Activated naive CD8-positive, alpha-beta T cell treated with anti-CD3 and anti-CD28 coated beads, Interleukin-2, amount 50 U/mL, for 24 hours (primary cell): ENCODE measurements around the gene PRDM16.

Experiments
- ATAC-seq: fragments of 150-1000 bp; cut with Tn5 transposase; one replicate; pipeline ENCODE4 v1.10.0; 2021
- DNase-seq: peaks from one replicate; pipeline ENCODE4 v3.0.0; 2021
- H3K27ac Mint-ChIP-seq: one replicate; pipeline ENCODE4 v1.8.0; 2021; ENCODE audit warnings: mild to moderate bottlenecking, mixed read lengths
- H3K27me3 Mint-ChIP-seq: one replicate; pipeline ENCODE4 v1.8.0; 2021; ENCODE audit warnings: mixed read lengths
- H3K36me3 Mint-ChIP-seq: one replicate; pipeline ENCODE4 v1.8.0; 2021; ENCODE audit warnings: low read depth, mixed read lengths
- H3K4me1 Mint-ChIP-seq: one replicate; pipeline ENCODE4 v1.8.0; 2021; ENCODE audit warnings: mixed read lengths
- H3K4me3 Mint-ChIP-seq: one replicate; pipeline ENCODE4 v1.8.0; 2021; ENCODE audit warnings: mild to moderate bottlenecking, moderate library complexity, mixed read lengths
- H3K9me3 Mint-ChIP-seq: one replicate; pipeline ENCODE4 v1.8.0; 2021; ENCODE audit warnings: mixed read lengths

PRDM16 gene

DNA sequence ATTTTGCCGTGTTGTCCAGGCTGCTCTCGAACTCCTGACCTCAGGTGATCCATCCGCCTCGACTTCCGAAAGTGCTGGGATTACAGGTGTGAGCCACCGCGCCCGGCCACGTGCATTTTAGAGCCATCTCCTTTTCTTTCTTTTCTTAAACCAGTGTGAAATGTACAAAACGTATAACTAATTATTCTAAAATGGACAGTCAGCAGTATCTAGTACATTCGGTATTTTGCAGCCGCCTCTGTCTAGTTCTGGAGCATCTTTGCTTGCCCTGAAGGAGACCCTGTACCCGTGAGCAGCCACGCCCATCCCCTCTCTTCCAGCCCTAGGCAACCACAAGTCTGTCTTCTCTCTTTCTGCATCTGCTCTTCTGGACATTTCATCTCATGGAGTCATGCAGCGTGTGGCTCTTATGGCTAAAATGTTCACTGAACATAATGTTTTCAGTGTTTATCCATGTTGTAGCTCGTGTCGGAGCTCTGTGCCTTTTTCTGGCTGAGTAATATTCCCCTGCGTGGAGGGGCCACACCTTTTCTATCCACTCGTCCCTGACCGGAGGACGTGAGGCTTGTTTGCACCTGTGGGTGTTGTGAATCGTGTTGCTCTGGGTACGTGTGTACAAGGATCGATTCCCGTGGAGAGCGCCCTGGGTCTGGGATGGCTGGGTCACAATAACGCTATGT lies 198.0 kb downstream of the PRDM16 start:
- no peaks in the 10 kb centered on the region for H3K4me1 Mint-ChIP-seq
- no peak overlapping the region for H3K4me3 Mint-ChIP-seq
- no peaks in the 10 kb centered on the region for H3K36me3 Mint-ChIP-seq
- DNase-seq (no peak), ATAC-seq (no peak)
- H3K27me3 Mint-ChIP-seq: peaks cover 4% of the 10 kb centered on the region
- H3K9me3 Mint-ChIP-seq: no peaks in the 10 kb centered on the region
- no peak overlapping the region for H3K27ac Mint-ChIP-seq

DNA sequence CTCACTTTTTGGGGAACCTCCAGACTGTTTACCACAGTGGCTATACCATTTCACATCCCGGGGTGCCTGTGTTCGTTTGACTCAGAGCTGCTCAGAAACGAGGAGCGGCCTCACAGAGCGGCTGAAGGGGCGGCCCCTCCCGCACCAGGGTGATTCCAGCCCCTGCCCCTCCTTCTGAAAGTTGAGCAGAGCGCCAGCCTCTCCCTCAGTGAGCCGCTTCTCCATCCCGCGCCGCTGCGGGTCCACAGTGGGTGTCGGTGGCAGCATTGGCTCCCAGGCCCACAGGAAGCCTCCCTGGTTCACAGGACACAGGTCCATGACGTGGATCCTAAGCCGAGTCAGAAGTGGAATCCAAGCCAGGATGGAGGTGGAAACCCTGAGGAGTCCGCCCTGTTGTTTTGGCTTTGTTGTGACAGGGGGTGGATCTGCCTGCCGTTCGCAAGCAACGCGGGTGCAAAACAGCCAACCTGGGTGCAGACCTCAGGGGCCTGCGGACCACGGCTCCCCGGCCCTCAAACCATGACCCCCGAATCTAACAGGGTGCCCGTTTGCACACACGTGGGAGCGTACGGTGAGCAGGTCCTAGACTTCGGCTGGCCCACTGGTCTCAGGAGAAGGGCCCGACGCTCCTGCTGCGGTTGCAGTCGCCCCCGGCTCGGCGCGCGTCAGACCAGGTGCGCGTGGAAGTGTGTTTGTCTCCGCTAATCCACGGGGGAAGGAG lies 198.7 kb downstream of the PRDM16 start:
- H3K4me1 Mint-ChIP-seq: no peaks in the 10 kb centered on the region
- H3K27me3 Mint-ChIP-seq: peaks cover 4% of the 10 kb centered on the region
- no peak for ATAC-seq
- H3K36me3 Mint-ChIP-seq: no peaks in the 10 kb centered on the region
- H3K4me3 Mint-ChIP-seq: no peak overlapping the region
- no peak for DNase-seq
- no peak overlapping the region for H3K27ac Mint-ChIP-seq
- no peaks in the 10 kb centered on the region for H3K9me3 Mint-ChIP-seq

DNA sequence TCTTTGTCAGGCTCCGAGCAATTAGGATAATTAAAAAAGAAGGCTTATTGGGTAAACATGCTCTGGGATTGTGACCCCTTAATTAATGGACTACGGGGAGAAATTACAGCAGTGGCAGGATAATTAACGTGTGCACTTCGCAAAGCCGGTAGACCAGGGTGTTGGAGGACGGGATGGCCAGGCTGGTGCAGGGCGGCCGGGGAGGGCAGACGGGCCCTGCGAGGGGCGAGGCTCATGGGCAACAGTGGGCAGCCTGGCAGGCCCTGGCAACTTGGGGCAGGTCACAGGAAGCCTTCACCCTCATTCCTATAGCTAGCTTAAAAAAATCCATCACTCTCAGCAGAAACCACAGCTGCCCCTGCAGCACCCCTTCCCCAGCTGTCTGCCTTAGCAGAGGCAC lies 199.3 kb downstream of the PRDM16 start:
- H3K4me3 Mint-ChIP-seq: no peak overlapping the region
- DNase-seq (no peak), ATAC-seq (no peak)
- peaks cover 4% of the 10 kb centered on the region for H3K27me3 Mint-ChIP-seq
- H3K36me3 Mint-ChIP-seq: no peaks in the 10 kb centered on the region
- no peaks in the 10 kb centered on the region for H3K4me1 Mint-ChIP-seq
- H3K9me3 Mint-ChIP-seq: no peaks in the 10 kb centered on the region
- no peak overlapping the region for H3K27ac Mint-ChIP-seq

DNA sequence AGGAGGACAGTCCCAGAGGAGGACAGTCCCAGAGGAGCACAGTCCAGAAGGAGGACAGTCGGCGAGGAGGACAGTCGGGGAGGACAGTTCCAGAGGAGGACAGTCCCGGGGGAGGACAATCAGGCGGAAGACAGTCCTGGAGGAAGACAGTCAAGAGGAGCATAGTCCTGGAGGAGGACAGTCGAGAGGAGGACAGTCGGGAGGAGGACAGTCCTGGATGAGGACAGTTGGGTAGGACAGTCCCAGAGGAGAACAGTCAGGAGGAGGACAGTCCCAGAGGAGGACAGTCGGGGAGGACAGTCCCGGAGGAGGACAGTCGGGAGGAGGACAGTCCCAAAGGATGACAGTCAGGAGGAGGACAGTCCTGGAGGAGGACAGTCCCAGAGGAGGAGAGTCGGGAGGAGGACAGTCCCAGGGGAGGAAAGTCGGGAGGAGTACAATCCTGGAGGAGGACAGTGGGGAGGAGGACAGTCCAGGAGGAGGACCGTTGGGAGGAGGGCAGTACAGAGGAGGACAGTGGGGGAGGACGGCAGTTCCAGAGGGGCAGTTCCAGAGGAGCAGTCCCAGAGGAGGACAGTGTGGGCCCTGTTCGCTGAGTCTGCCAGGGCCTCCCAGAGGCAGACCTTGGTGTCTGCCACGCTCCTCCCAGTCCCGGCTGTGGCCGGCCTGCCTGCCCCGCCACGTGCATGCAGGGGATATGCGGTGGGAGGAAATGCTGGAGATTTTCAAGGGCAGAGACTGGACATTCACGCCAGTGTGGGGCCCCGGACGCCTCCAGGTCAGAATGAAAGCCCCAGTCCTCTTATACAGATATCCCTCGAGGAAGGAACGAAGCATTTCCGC lies 201.6 kb downstream of the PRDM16 start:
- no peaks in the 10 kb centered on the region for H3K4me1 Mint-ChIP-seq
- H3K4me3 Mint-ChIP-seq: no peak overlapping the region
- H3K9me3 Mint-ChIP-seq: no peaks in the 10 kb centered on the region
- no peak for ATAC-seq
- no peak for DNase-seq
- no peaks in the 10 kb centered on the region for H3K27me3 Mint-ChIP-seq
- no peak overlapping the region for H3K27ac Mint-ChIP-seq
- no peaks in the 10 kb centered on the region for H3K36me3 Mint-ChIP-seq

DNA sequence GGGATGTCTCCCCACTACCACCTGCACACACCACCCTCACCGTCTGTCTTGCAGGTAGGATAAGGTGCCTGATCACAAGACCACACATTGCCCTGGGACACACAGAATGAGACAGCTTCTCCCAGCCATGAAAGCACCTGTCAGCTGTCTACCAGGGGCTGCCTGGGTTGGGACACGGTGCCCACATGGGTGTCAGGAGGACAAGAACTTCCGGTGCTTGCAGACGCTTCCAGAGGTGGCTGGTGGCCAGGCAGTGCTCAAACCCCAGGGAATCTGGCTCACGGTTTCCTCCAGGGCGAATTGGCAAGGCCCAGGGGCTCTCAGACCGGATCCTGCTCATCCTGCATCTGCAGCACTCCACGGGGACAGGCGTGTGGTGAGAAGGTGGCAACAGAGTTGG lies 202.9 kb downstream of the PRDM16 start:
- Mint-ChIP-seq H3K4me1 (no peaks in the 10 kb centered on the region), H3K4me3 (no peak overlapping the region), H3K9me3 (no peaks in the 10 kb centered on the region), H3K36me3 (no peaks in the 10 kb centered on the region), H3K27me3 (no peaks in the 10 kb centered on the region), H3K27ac (no peak overlapping the region)
- ATAC-seq: no peak
- no peak for DNase-seq

DNA sequence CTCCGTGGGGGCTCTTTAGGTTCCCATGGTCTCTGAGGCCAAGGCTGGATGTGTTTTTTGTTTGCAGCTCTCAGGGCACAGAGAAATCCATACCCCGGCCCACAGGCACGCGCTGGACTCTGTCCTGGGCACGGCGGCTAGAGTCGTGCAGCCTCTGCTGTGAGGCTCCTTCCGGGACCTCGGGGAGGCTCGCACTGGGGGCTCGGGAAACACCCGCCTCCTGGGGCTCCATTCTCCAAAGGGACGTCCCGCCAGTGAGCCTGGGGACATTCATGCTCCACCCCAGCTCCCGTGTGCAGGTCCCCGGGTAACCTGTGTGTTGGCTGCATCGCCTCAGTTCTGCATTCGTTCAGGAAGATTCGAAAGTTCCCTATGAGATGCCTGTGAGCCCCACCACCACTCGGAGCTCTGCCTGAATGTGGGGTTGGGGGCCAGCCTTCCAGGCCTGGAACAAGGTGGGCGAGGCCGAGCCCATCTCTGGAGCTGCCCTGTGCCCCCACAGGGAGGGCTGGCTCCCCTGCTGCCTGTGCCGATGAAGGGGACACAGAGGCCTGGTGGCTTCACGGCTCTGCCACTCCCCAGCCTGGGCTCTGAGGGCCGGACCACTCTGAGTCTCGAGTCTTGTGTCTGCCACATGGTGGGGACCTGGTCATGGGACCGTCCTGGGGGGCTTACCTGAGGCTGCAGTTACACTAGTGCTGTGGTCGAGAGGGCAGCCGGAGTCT lies 203.5 kb downstream of the PRDM16 start:
- no peaks in the 10 kb centered on the region for H3K36me3 Mint-ChIP-seq
- DNase-seq (no peak), ATAC-seq (no peak)
- H3K4me3 Mint-ChIP-seq: no peak overlapping the region
- H3K27ac Mint-ChIP-seq: no peak overlapping the region
- H3K27me3 Mint-ChIP-seq: no peaks in the 10 kb centered on the region
- no peaks in the 10 kb centered on the region for H3K9me3 Mint-ChIP-seq
- no peaks in the 10 kb centered on the region for H3K4me1 Mint-ChIP-seq

DNA sequence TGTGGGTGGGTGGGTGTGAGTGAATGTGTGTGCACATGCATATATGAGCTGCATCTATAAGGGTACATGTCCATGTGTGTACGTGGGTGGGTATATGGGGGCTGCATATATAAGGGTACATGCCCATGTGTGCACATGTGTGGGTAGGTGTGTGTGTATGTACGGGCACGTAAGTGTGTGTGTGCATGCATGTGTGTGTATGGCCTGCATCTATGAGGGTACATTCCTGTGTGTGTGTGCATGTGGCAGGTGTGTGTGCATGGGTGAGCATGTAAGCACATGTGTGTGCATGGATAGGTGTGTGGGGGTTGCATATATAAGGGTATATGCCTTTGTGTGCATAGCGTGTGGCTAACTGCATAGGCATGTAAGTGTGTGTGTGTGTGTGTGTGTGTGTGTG lies 204.4 kb downstream of the PRDM16 start:
- no peaks in the 10 kb centered on the region for H3K27me3 Mint-ChIP-seq
- no peaks in the 10 kb centered on the region for H3K4me1 Mint-ChIP-seq
- H3K9me3 Mint-ChIP-seq: no peaks in the 10 kb centered on the region
- H3K36me3 Mint-ChIP-seq: no peaks in the 10 kb centered on the region
- H3K27ac Mint-ChIP-seq: no peak overlapping the region
- H3K4me3 Mint-ChIP-seq: no peak overlapping the region
- DNase-seq: no peak
- ATAC-seq: no peak

DNA sequence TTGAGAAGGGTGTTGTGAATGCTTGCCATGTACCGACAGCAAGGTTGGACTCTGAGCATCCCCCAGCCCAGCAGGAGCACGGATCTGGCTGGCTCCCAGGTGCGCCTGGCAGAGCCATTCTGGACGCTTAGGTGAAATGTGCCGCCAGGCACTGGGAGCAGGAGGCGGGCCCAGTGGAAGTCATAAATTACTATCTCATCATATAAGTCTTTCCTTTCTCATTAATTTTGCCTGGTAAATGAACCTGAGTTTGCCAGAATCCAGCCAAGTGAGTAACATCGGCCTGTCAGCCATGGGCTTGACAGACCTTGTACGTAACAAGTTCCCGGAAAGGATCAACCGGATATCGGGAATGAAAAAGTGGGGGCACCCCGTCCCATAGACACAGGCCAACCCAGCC lies 206.0 kb downstream of the PRDM16 start:
- Mint-ChIP-seq H3K27ac (no peak overlapping the region), H3K4me3 (no peak overlapping the region), H3K4me1 (no peaks in the 10 kb centered on the region), H3K36me3 (no peaks in the 10 kb centered on the region), H3K9me3 (no peaks in the 10 kb centered on the region), H3K27me3 (no peaks in the 10 kb centered on the region)
- ATAC-seq: no peak
- DNase-seq: no peak

DNA sequence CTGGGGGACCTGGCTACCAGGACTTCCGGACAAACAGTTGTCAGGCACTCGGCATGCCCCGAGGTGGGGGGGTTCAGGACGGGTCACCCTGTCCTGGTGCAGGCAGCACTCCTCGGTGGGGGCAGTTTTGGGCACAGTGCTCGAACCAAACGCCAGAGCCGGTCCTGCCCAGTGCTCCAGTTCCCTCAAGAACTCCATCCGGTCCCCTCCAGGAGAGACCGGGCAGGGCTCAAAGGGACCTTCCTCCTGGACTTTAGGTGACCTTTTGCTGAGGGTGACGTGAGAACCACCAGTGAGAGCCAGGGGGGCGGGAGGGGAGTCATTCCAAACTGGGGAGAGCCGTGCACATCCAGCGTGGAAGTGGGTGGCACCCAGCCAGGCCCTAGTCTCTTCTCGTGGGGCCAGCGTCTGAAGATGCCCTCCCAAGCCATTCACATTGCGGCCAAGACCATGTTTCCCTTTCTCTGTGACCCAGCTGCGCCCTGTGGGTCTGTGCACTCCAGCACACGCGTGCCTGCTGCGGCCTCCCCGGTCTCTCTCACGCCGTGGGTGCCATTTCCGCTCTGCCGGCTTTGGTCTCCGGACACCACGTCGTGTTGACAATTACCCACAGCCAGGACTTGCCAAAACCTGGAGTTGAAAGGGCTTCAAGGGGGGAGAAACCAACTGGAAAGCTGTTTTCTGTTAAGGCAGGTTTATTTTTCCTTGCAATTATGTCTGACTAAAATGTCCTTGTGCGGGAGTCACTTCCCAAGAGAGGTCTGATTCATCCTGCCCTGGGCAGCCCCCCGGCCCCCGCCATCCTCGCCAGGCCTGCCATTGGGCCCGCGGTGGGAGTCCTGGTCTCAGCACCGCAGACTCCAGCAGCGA lies 206.7 kb downstream of the PRDM16 start:
- no peaks in the 10 kb centered on the region for H3K36me3 Mint-ChIP-seq
- no peak overlapping the region for H3K4me3 Mint-ChIP-seq
- H3K27me3 Mint-ChIP-seq: no peaks in the 10 kb centered on the region
- H3K9me3 Mint-ChIP-seq: no peaks in the 10 kb centered on the region
- ATAC-seq (no peak), DNase-seq (no peak)
- H3K4me1 Mint-ChIP-seq: no peaks in the 10 kb centered on the region
- H3K27ac Mint-ChIP-seq: no peak overlapping the region

DNA sequence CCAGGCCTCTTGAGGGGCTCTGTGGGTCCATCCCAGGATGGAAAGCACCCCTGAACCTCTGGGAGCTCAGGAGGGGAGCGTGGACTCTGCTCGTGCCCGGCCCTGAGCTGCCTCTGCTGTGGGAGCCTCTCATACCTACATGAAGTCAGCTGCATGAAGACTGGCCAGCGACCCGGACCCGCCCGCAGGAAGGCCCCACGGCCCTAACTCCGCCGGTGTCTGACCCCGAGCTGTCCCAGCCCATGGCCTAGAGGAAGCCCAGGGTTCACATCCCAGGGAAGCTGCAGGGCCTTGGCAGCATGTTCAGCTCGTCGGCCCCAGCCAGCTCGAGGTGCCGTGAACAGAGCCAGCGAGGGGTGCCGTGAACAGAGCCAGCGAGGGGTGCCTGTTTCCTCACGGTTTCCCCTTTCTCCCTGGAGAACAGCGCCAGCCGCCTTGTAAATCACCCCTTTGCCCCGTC lies 207.4 kb downstream of the PRDM16 start:
- Mint-ChIP-seq H3K4me3 (no peak overlapping the region), H3K4me1 (no peaks in the 10 kb centered on the region), H3K36me3 (no peaks in the 10 kb centered on the region), H3K9me3 (no peaks in the 10 kb centered on the region), H3K27ac (no peak overlapping the region), H3K27me3 (no peaks in the 10 kb centered on the region)
- DNase-seq (no peak), ATAC-seq (no peak)

DNA sequence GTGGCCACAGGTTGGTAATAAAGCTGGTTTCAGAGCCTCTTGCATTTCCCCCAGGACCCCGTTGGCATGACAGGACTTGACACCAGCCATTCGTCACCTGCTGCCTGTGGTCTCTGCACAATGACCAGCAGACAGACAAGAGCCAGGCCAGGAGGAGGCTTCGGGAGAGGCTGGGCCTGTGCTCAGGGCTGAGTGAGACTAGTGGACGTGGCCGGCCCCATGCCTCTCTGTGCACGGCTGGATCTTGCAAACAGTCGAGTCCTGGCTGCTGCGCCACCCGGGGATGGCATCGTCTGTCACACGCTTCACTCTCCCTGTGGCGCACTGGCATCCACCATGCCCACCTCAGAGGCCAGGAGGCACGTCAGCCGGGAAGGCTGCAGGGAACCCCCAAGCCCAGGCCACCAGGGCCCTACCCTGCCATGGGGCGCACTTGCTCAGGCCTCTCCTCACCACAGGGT lies 208.0 kb downstream of the PRDM16 start:
- Mint-ChIP-seq H3K27me3 (no peaks in the 10 kb centered on the region), H3K9me3 (no peaks in the 10 kb centered on the region), H3K4me1 (no peaks in the 10 kb centered on the region), H3K4me3 (no peak overlapping the region), H3K36me3 (no peaks in the 10 kb centered on the region), H3K27ac (no peak overlapping the region)
- DNase-seq (no peak), ATAC-seq (no peak)

DNA sequence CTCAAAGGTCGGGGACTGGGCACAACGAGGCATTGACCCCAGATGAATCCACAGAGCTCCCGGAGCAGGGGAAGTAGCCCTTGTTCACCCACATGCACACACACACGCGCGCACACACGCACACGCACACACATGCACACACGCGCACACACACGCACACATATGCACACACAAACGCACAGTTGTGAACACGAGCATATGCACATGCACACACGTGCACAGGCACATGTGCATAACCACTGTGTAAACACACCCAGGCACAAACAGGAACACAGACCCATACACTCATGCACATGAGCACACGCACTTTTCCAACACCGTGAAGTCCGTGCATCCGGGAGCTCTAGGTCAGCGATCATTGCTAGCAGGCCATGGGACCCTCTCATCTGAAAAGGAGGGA lies 208.6 kb downstream of the PRDM16 start:
- Mint-ChIP-seq H3K4me1 (no peaks in the 10 kb centered on the region), H3K4me3 (no peak overlapping the region), H3K27me3 (no peaks in the 10 kb centered on the region), H3K9me3 (no peaks in the 10 kb centered on the region), H3K36me3 (no peaks in the 10 kb centered on the region), H3K27ac (no peak overlapping the region)
- ATAC-seq (no peak), DNase-seq (no peak)

DNA sequence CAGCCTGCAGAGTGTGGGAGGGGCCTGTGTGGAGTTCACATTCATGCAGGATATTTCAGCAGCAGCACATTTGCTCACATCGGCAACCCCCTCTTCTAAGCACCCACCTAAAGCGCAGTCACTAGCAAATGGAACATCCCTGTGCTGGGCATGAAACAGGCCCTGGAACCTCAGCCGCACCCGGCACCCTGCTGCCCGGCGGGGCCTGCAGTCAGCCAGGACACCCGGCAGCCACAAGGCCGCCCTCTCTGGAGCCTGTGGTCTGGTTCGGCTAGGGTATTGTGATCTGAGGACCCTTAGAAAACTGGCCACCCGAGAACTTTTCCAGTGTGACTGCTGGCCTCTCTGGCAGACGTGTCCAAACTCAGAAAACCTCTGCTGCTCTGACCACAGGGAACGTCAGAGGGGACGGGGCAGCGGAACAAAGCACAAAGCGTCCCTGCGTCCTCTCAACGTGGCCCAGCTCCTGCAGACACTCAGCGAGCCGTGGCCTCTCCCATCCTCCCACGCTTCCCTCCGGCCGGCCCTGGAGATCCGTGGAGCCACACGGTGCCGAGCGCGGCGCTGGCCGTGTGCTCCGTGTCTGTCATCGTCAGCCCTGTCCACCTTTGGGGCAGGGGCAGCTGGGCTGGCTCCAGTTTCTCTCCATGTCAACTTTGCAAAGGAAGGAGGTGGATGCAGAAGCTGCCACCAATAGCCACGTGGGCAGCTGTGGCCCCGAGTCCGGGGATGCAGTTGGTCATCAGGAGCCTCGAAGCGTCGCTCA lies 209.6 kb downstream of the PRDM16 start:
- Mint-ChIP-seq H3K27ac (no peak overlapping the region), H3K27me3 (no peaks in the 10 kb centered on the region), H3K36me3 (no peaks in the 10 kb centered on the region), H3K9me3 (no peaks in the 10 kb centered on the region), H3K4me1 (no peaks in the 10 kb centered on the region), H3K4me3 (no peak overlapping the region)
- ATAC-seq (no peak), DNase-seq (no peak)
